SK-N-SH treated with all-trans-retinoic acid at 6 μM for 48 hours (cell line): Measurements from ENCODE around the gene SEMA5A.

Experiments used
- ATAC-seq: fragments of 200-7000 bp; cut with Tn5 transposase; 3 replicates; pipeline ENCODE4 v1.9.1; 2020; ENCODE audit warnings: mild to moderate bottlenecking, moderate library complexity
- ARNTL ChIP-seq: fragments of 450-650 bp; formaldehyde crosslinking; IDR thresholded peaks from 2 replicates; pipeline ENCODE4 v1.5.0; 2020; ENCODE audit warnings: low read depth, mild to moderate bottlenecking, moderate library complexity, borderline replicate concordance
- BACH2 ChIP-seq: fragments of 250-450 bp; sonication (Bioruptor Pico); IDR thresholded peaks from 2 replicates; pipeline ENCODE4 v1.9.0; 2021; ENCODE audit warnings: mild to moderate bottlenecking, borderline replicate concordance
- CSDC2 ChIP-seq: fragments of 250-450 bp; sonication (Bioruptor Pico); IDR thresholded peaks from 2 replicates; pipeline ENCODE4 v1.5.0; 2020; ENCODE audit warnings: mild to moderate bottlenecking, moderate library complexity
- ESRRG ChIP-seq: fragments of 250-450 bp; sonication (Bioruptor Pico); IDR thresholded peaks from 2 replicates; pipeline ENCODE4 v1.6.1; 2021; ENCODE audit warnings: mild to moderate bottlenecking
- ISL1 ChIP-seq: fragments of 250-450 bp; sonication (Bioruptor Pico); IDR thresholded peaks from 2 replicates; pipeline ENCODE4 v2.1.2; 2022; ENCODE audit warnings: mild to moderate bottlenecking, moderate library complexity
- OSR1 ChIP-seq: fragments of 250-450 bp; sonication (Bioruptor Pico); IDR thresholded peaks from 2 replicates; pipeline ENCODE4 v1.8.0; 2022; ENCODE audit warnings: moderate library complexity, mild to moderate bottlenecking, inconsistent platforms
- POU6F1 ChIP-seq: fragments of 250-450 bp; sonication (Bioruptor Pico); IDR thresholded peaks from 2 replicates; pipeline ENCODE4 v1.8.0; 2021; ENCODE audit warnings: low read depth, mild to moderate bottlenecking, moderate library complexity, borderline replicate concordance
- PPARA ChIP-seq: fragments of 250-450 bp; sonication (Bioruptor Pico); IDR thresholded peaks from 2 replicates; pipeline ENCODE4 v1.5.0; 2020; ENCODE audit warnings: mild to moderate bottlenecking, borderline replicate concordance
- RARB ChIP-seq: fragments of 250-450 bp; sonication (Bioruptor Pico); IDR thresholded peaks from 2 replicates; pipeline ENCODE4 v1.8.0; 2021; ENCODE audit warnings: mild to moderate bottlenecking, moderate library complexity
- SNAI2 ChIP-seq: fragments of 250-450 bp; sonication (Bioruptor Pico); IDR thresholded peaks from 2 replicates; pipeline ENCODE4 v1.5.0; 2020; ENCODE audit warnings: mild to moderate bottlenecking, moderate library complexity
- TCF4 ChIP-seq: fragments of 250-450 bp; sonication (Bioruptor Pico); IDR thresholded peaks from 2 replicates; pipeline ENCODE4 v1.8.0; 2021; ENCODE audit warnings: mild to moderate bottlenecking, moderate library complexity, borderline replicate concordance
- TOX ChIP-seq: fragments of 250-450 bp; sonication (Bioruptor Pico); IDR thresholded peaks from 2 replicates; pipeline ENCODE4 v1.8.0; 2021; ENCODE audit warnings: mild to moderate bottlenecking, moderate library complexity, borderline replicate concordance
- TSHZ2 ChIP-seq: fragments of 250-450 bp; sonication (Bioruptor Pico); IDR thresholded peaks from 2 replicates; pipeline ENCODE4 v1.5.0; 2020; ENCODE audit warnings: mild to moderate bottlenecking, moderate library complexity
- ZC3H10 ChIP-seq: fragments of 250-450 bp; sonication (Bioruptor Pico); IDR thresholded peaks from 2 replicates; pipeline ENCODE4 v1.5.1; 2021; ENCODE audit warnings: mild to moderate bottlenecking, moderate library complexity
- ZFP3 ChIP-seq: fragments of 250-450 bp; sonication (Bioruptor Pico); IDR thresholded peaks from 2 replicates; pipeline ENCODE4 v1.5.0; 2020; ENCODE audit warnings: mild to moderate bottlenecking, moderate library complexity
- ZNF565 ChIP-seq: fragments of 450-650 bp; formaldehyde crosslinking; conservative IDR thresholded peaks from 2 replicates; pipeline ENCODE4 v1.5.0; 2020; ENCODE audit warnings: low read depth, mild to moderate bottlenecking, moderate library complexity
- TF ChIP-seq, protein P1 (sequence below): fragments of 250-450 bp; sonication (Bioruptor Pico); IDR thresholded peaks from 2 replicates; pipeline ENCODE4 v1.5.1; 2021; ENCODE audit warnings: mild to moderate bottlenecking, moderate library complexity
- TF ChIP-seq, protein P2 (sequence below): fragments of 250-450 bp; sonication (Bioruptor Pico); IDR thresholded peaks from 2 replicates; pipeline ENCODE4 v1.8.0; 2020; ENCODE audit warnings: mild to moderate bottlenecking, moderate library complexity, borderline replicate concordance

The SEMA5A gene

DNA sequence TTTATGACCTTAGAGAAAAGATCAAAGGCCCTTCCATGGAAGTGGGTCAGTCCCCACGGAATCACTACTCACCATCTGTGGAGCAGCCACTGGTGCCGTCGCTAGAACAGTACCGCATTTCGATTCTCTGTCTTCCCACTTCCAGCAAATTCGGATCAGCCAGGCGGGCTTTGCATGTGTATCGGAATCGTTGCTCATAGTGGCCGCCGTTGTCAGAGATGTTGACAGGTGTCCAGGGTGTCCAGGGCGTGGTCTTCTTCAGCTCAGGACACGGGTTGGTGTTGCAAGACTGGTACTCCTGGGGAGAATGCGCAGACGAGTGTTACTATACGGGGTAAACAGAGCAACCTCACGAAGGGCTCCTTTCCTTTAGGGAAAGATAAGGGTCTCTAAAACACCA, 479.5 kb downstream of the SEMA5A start:
- TF ChIP-seq OSR1 (CRISPR knock-in tag) (no peak), ZC3H10 (CRISPR knock-in tag) (no peak), SNAI2 (CRISPR knock-in tag) (no peak), ZFP3 (CRISPR knock-in tag) (no peak), ZNF565 (no peak), TSHZ2 (CRISPR knock-in tag) (no peak), PPARA (no peak), ESRRG (CRISPR knock-in tag) (no peak), ISL1 (CRISPR knock-in tag) (no peak), CSDC2 (no peak), RARB (CRISPR knock-in tag) (no peak), POU6F1 (CRISPR knock-in tag) (no peak)
- TF ChIP-seq, protein P1, sequence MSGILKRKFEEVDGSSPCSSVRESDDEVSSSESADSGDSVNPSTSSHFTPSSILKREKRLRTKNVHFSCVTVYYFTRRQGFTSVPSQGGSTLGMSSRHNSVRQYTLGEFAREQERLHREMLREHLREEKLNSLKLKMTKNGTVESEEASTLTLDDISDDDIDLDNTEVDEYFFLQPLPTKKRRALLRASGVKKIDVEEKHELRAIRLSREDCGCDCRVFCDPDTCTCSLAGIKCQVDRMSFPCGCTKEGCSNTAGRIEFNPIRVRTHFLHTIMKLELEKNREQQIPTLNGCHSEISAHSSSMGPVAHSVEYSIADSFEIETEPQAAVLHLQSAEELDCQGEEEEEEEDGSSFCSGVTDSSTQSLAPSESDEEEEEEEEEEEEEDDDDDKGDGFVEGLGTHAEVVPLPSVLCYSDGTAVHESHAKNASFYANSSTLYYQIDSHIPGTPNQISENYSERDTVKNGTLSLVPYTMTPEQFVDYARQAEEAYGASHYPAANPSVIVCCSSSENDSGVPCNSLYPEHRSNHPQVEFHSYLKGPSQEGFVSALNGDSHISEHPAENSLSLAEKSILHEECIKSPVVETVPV, result no peak
- TF ChIP-seq, protein P2, sequence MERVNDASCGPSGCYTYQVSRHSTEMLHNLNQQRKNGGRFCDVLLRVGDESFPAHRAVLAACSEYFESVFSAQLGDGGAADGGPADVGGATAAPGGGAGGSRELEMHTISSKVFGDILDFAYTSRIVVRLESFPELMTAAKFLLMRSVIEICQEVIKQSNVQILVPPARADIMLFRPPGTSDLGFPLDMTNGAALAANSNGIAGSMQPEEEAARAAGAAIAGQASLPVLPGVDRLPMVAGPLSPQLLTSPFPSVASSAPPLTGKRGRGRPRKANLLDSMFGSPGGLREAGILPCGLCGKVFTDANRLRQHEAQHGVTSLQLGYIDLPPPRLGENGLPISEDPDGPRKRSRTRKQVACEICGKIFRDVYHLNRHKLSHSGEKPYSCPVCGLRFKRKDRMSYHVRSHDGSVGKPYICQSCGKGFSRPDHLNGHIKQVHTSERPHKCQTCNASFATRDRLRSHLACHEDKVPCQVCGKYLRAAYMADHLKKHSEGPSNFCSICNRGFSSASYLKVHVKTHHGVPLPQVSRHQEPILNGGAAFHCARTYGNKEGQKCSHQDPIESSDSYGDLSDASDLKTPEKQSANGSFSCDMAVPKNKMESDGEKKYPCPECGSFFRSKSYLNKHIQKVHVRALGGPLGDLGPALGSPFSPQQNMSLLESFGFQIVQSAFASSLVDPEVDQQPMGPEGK (CRISPR knock-in tag), result no peak
- no peak for ATAC-seq

- no peak for TF ChIP-seq CSDC2
- TF ChIP-seq, protein P2 (CRISPR knock-in tag), result no peak
- TF ChIP-seq ARNTL (CRISPR knock-in tag), result no peak
- TF ChIP-seq SNAI2 (CRISPR knock-in tag), result no peak
- no peak for ATAC-seq
Measured at GRCh38 chr5:9063615-9064245, 482.1 kb downstream of the SEMA5A start.

- no peak for ATAC-seq
- no peak for TF ChIP-seq ZNF565
- TF ChIP-seq PPARA, result no peak
- no peak for TF ChIP-seq TCF4
- TF ChIP-seq ARNTL (CRISPR knock-in tag), result no peak
- TF ChIP-seq ISL1 (CRISPR knock-in tag), result no peak
- no peak for TF ChIP-seq TOX (CRISPR knock-in tag)
- TF ChIP-seq, protein P1, result no peak
- TF ChIP-seq ZFP3 (CRISPR knock-in tag), result no peak
- no peak for TF ChIP-seq TSHZ2 (CRISPR knock-in tag)
- no peak for TF ChIP-seq POU6F1 (CRISPR knock-in tag)
- TF ChIP-seq BACH2 (CRISPR knock-in tag), result no peak
Measured at GRCh38 chr5:9062873-9063272, 483.0 kb downstream of the SEMA5A start.
